Tibial nerve (tissue), 4 donors: Measurements from ENCODE around the gene ZBTB8OS. TPM values are rescaled to one million over a fixed set of nuclear protein-coding genes. Genes with fewer than 3 reads are reported as not detected.
"Not testable (repeated sequence)": the region's sequence is repeated elsewhere in the genome, so short reads cannot be mapped to it uniquely, and the experiment has no call there.

Experiments used
- DNase-seq, 2 donors: peaks; one replicate each; pipeline ENCODE4 v3.0.0-alpha.2; 2019; ENCODE audit warnings: low spot score in 2 of 2
- H3K27ac ChIP-seq, 4 donors: fragments of 200-600 bp; sonication (generic) in 3 of 4; one replicate each; pipeline ENCODE4 v1.5.1; 2017 to 2019; ENCODE audit warnings: mild to moderate bottlenecking in 1 of 4
- H3K27me3 ChIP-seq, 2 donors: fragments of 200-600 bp; sonication (generic) in 1 of 2; one replicate each; pipeline versions ENCODE4 v1.5.1 to v1.6.0; 2017 to 2019
- H3K36me3 ChIP-seq, 3 donors: fragments of 200-600 bp; sonication (generic); one replicate each; pipeline ENCODE4 v1.5.1; 2018 to 2019
- H3K4me1 ChIP-seq, 4 donors: fragments of 200-600 bp; sonication (generic) in 3 of 4; one replicate each; pipeline ENCODE4 v1.5.1; 2017 to 2019
- H3K4me3 ChIP-seq, 4 donors: fragments of 200-600 bp; sonication (generic) in 3 of 4; one replicate each; pipeline ENCODE4 v1.5.1; 2017 to 2019; ENCODE audit warnings: mild to moderate bottlenecking in 1 of 4, moderate library complexity in 1 of 4
- H3K9me3 ChIP-seq, 4 donors: fragments of 200-600 bp; sonication (generic) in 3 of 4; one replicate each; pipeline ENCODE4 v1.5.1; 2017 to 2019
- EP300 ChIP-seq, 2 donors: sonication (generic); formaldehyde crosslinking; IDR thresholded peaks; one replicate each; pipeline ENCODE4 v1.6.1; 2017; ENCODE audit warnings: antibody characterized with exemption in 2 of 2, mild to moderate bottlenecking in 1 of 2
- POLR2A ChIP-seq, 2 donors: fragments of 450-650 bp; IDR thresholded peaks; one replicate each; pipeline ENCODE4 v1.6.1; 2017; ENCODE audit warnings: antibody characterized with exemption in 2 of 2, mild to moderate bottlenecking in 2 of 2, moderate library complexity in 2 of 2
- WGBS, 2 donors: methylation state at CpG; one replicate each; pipeline ENCODE4 v1.1.5; 2018; 5-methylcytosine and 5-hydroxymethylcytosine counted together
- total RNA-seq, 4 donors: library from RNA; depleted of rRNA; stranded (reverse); fragments of >200 nt; gene quantifications; one replicate each; pipeline ENCODE4 v1.1.0, GENCODE V29; 2016
- TF ChIP-seq, protein P1 (sequence below), 5 experiments: fragments of 200-600 bp in 3 of 5; fragments of 450-650 bp in 2 of 5; sonication (generic) in 3 of 5; IDR thresholded peaks; one replicate each; pipeline ENCODE4 v1.5.1; 2016 to 2019; ENCODE audit warnings: antibody characterized with exemption in 5 of 5, mild to moderate bottlenecking in 3 of 5, moderate library complexity in 2 of 5

ZBTB8OS gene
- total RNA-seq, 4 donors from 2014 or later: 12.2 to 38.1 (median 23.8) TPM

DNA sequence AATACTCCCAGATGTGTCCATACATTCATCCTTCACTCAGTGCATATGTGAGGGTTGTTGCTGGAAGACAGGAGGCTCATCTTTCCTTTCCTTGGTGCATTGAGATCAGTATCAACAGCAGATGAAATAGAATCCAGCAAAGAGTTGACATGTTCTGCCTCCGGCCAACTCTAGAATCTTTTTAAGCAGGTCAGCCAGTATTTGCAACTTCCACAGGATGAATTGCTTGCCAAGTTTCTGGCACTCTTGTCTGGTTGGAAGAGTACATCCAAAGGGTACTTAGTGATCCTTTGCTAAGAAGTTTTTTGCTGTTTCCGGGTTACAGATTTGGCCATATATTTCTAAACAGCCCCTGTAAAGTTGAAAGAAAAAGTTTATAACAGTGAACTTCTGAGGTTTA, 31.2 kb upstream of the ZBTB8OS start:
- Histone ChIP-seq H3K36me3 (peaks cover 0 to 69% (median 4%) of the 10 kb centered on the region in 3 donors), H3K4me1 (peaks cover 0 to 36% (median 12%) of the 10 kb centered on the region in 4 donors), H3K27me3 (no peaks in the 10 kb centered on the region), H3K4me3 (no peak overlapping the region), H3K9me3 (no peaks in the 10 kb centered on the region), H3K27ac (peak overlapping the region in 2 of 4 donors; percentile 6 to 8)
- DNase-seq: peak in 1 of 2 donors; percentile 19
- TF ChIP-seq POLR2A (IDR thresholded peaks at IDR 0.05) (no peak), EP300 (IDR thresholded peaks at IDR 0.05) (no peak)
- TF ChIP-seq, protein P1, sequence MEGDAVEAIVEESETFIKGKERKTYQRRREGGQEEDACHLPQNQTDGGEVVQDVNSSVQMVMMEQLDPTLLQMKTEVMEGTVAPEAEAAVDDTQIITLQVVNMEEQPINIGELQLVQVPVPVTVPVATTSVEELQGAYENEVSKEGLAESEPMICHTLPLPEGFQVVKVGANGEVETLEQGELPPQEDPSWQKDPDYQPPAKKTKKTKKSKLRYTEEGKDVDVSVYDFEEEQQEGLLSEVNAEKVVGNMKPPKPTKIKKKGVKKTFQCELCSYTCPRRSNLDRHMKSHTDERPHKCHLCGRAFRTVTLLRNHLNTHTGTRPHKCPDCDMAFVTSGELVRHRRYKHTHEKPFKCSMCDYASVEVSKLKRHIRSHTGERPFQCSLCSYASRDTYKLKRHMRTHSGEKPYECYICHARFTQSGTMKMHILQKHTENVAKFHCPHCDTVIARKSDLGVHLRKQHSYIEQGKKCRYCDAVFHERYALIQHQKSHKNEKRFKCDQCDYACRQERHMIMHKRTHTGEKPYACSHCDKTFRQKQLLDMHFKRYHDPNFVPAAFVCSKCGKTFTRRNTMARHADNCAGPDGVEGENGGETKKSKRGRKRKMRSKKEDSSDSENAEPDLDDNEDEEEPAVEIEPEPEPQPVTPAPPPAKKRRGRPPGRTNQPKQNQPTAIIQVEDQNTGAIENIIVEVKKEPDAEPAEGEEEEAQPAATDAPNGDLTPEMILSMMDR (IDR thresholded peaks at IDR 0.05): no peak
- 68 to 73% methylated on average over 2 of the region's 2 CpGs for WGBS, 2 donors

DNA sequence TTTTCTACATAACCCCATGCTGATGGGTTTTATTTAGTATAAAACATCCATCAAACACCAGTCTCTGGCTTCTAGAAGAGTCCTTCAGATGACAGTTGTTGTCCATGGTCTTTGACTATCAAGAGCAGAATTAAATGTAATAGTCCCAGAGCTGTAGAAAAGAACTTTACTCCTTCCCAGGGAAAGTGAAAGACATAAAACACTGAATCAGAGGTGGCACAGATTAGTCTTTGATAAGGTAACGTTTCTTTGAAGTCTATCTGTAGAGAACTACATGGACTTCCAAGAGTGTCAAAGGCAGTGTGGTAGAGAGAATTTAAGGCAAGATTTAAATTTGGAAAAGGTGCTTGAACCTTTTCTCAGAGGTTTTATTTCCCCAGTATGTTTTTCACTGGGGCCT, 30.3 kb upstream of the ZBTB8OS start:
- H3K27ac ChIP-seq: peak overlapping the region in 2 of 4 donors; percentile 3 to 46

GRCh38 chr1:32679993-32680392, 29.6 kb upstream of the ZBTB8OS start:
- H3K9me3 ChIP-seq, H3K27ac ChIP-seq, DNase-seq, H3K4me3 ChIP-seq, H3K27me3 ChIP-seq: not testable (repeated sequence)
- Histone ChIP-seq H3K36me3 (peaks cover 0 to 70% (median 4%) of the 10 kb centered on the region in 3 donors), H3K4me1 (peaks cover 0 to 32% (median 12%) of the 10 kb centered on the region in 4 donors)
- WGBS, 2 donors: 82 to 89% methylated on average over 4 of the region's 4 CpGs

More for the DNA sequence above, 30.3 kb upstream of the ZBTB8OS start:
- Histone ChIP-seq H3K27me3 (no peaks in the 10 kb centered on the region), H3K9me3 (no peaks in the 10 kb centered on the region), H3K4me1 (peaks cover 0 to 36% (median 12%) of the 10 kb centered on the region in 4 donors), H3K4me3 (no peak overlapping the region), H3K36me3 (peaks cover 0 to 69% (median 4%) of the 10 kb centered on the region in 3 donors)
- no peak for TF ChIP-seq EP300 (IDR thresholded peaks at IDR 0.05)
- TF ChIP-seq, protein P1 (IDR thresholded peaks at IDR 0.05): no peak
- TF ChIP-seq POLR2A (IDR thresholded peaks at IDR 0.05): no peak
- no peak for DNase-seq
- WGBS, 2 donors: 95 to 97% methylated on average over 1 of the region's 1 CpG

DNA sequence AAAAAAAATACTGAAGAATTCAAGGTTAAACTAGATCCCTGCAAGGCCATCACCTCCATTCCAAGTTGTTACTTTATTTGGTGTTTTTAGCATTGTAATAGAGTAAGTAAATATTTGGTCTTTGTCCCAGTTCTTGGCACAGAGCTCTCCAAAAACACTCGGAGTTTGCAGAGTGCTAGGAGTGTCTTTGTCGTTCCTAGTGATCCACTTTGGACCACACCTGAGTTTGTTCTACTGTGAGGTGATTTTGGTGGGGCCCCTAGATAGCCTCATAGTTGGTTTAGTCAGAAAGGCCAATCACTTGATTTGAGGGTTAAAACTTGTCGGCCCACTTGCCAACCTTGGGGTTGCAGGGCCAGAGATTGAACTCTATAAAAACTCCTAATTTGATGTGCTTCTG, 26.6 kb upstream of the ZBTB8OS start:
- DNase-seq: no peak
- H3K27ac ChIP-seq: no peak overlapping the region
- peaks cover 0 to 11% (median 4%) of the 10 kb centered on the region in 4 donors for H3K4me1 ChIP-seq
- H3K9me3 ChIP-seq: no peaks in the 10 kb centered on the region
- TF ChIP-seq, protein P1 (IDR thresholded peaks at IDR 0.05): no peak
- TF ChIP-seq POLR2A (IDR thresholded peaks at IDR 0.05) (no peak), EP300 (IDR thresholded peaks at IDR 0.05) (no peak)
- peaks cover 4 to 91% (median 29%) of the 10 kb centered on the region in 3 donors for H3K36me3 ChIP-seq
- 40 to 51% methylated on average over 3 of the region's 3 CpGs for WGBS, 2 donors
- no peak overlapping the region for H3K4me3 ChIP-seq
- no peaks in the 10 kb centered on the region for H3K27me3 ChIP-seq

DNA sequence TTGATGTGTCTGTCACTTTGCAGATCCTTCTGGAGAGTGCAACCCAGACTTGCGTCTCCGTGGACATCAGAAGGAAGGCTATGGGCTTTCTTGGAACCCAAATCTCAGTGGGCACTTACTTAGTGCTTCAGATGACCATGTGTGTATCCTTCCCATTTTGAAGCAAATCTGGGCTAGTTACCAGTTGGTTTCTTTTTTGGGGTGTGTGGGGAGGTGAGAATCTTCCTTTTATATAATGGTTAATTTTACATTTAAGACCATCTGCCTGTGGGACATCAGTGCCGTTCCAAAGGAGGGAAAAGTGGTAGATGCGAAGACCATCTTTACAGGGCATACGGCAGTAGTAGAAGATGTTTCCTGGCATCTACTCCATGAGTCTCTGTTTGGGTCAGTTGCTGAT, 18.4 kb upstream of the ZBTB8OS start:
- H3K27ac ChIP-seq, H3K4me1 ChIP-seq, DNase-seq, H3K4me3 ChIP-seq, H3K9me3 ChIP-seq, H3K27me3 ChIP-seq: not testable (repeated sequence)
- H3K36me3 ChIP-seq: peaks cover 3 to 100% (median 44%) of the 10 kb centered on the region in 3 donors
- WGBS, 2 donors: 97 to 98% methylated on average over 5 of the region's 5 CpGs

- Histone ChIP-seq H3K9me3 (no peaks in the 10 kb centered on the region), H3K27me3 (no peaks in the 10 kb centered on the region), H3K4me3 (no peak overlapping the region), H3K36me3 (peaks cover 3 to 100% (median 29%) of the 10 kb centered on the region in 3 donors), H3K27ac (no peak overlapping the region), H3K4me1 (no peaks in the 10 kb centered on the region)
- WGBS, 2 donors: 80 to 86% methylated on average over 12 of the region's 12 CpGs
- no peak for DNase-seq
- TF ChIP-seq, protein P1 (IDR thresholded peaks at IDR 0.05): no peak
- TF ChIP-seq EP300 (IDR thresholded peaks at IDR 0.05) (no peak), POLR2A (IDR thresholded peaks at IDR 0.05) (no peak)
These were observed 16.7 kb upstream of the ZBTB8OS start for GRCh38 chr1:32666901-32667566.
